Breast epithelium (tissue), 3 donors: ENCODE measurements around the gene STXBP4.

Experiments used
- POLR2A ChIP-seq: fragments of 450-650 bp; IDR thresholded peaks from one replicate; pipeline ENCODE4 v1.6.1; 2016; ENCODE audit warnings: antibody characterized with exemption, mild to moderate bottlenecking, moderate library complexity
- POLR2AphosphoS5 ChIP-seq, 3 donors: sonication (generic); formaldehyde crosslinking; IDR thresholded peaks; one replicate each; pipeline ENCODE4 v1.6.1; 2017; ENCODE audit warnings: antibody characterized with exemption in 3 of 3
- TF ChIP-seq, protein P1 (sequence below), 3 donors: fragments of 450-650 bp; IDR thresholded peaks; one replicate each; pipeline ENCODE4 v1.5.1; 2016 to 2017; ENCODE audit warnings: antibody characterized with exemption in 3 of 3, mild to moderate bottlenecking in 3 of 3, moderate library complexity in 3 of 3

DNA sequence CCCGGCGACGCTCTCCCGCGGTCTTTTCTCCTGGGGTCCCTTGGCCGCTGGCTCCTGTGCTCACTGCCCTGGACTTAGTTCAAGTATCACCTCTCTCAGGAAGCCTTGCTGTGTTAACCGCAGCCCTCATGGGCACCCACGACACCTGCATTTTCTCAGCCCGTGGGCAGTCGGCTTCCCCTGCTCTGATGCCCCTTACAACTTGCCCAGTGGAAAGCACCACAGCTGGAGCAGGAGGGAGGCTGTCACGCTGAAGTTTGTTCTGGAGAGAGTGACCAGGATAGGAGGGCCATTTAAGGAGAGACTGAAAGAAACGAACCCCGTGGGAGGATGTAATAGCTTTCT, 395 bp downstream of the STXBP4 start:
- TF ChIP-seq, protein P1, sequence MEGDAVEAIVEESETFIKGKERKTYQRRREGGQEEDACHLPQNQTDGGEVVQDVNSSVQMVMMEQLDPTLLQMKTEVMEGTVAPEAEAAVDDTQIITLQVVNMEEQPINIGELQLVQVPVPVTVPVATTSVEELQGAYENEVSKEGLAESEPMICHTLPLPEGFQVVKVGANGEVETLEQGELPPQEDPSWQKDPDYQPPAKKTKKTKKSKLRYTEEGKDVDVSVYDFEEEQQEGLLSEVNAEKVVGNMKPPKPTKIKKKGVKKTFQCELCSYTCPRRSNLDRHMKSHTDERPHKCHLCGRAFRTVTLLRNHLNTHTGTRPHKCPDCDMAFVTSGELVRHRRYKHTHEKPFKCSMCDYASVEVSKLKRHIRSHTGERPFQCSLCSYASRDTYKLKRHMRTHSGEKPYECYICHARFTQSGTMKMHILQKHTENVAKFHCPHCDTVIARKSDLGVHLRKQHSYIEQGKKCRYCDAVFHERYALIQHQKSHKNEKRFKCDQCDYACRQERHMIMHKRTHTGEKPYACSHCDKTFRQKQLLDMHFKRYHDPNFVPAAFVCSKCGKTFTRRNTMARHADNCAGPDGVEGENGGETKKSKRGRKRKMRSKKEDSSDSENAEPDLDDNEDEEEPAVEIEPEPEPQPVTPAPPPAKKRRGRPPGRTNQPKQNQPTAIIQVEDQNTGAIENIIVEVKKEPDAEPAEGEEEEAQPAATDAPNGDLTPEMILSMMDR (IDR thresholded peaks at IDR 0.05), result no peak
- TF ChIP-seq POLR2A (no peak), POLR2AphosphoS5 (IDR thresholded peaks at IDR 0.05) (no peak)
